Caco-2 (cell line): ENCODE data around the gene ARHGAP31. TPM values are rescaled to one million over a fixed set of nuclear protein-coding genes. Genes with fewer than 3 reads are reported as not detected.
"Not testable (repeated sequence)": the region's sequence is repeated elsewhere in the genome, so short reads cannot be mapped to it uniquely, and the experiment has no call there.

Source experiments
- BruUV-seq: library from RNA; stranded (reverse); fragments of 400-500 nt; replicated peaks from 2 replicates; lab custom pipeline; 2021; lab: Mats Ljungman, UMichigan
- CTCF ChIA-PET: fragments of 300-600 bp; sonication (Branson Sonifier 250); formaldehyde crosslinking; loops from one replicate; lab custom pipeline; 2022; ENCODE audit warnings: antibody characterized with exemption; lab: Charles Lee
- POLR2A ChIA-PET: fragments of 300-600 bp; sonication (Branson Sonifier 250); formaldehyde crosslinking; loops from one replicate; lab custom pipeline; 2022; ENCODE audit warnings: antibody characterized with exemption; lab: Charles Lee
- DNase-seq, 2 experiments: peaks; one replicate each; pipeline versions ENCODE4 v3.0.0 to v3.0.0-alpha.2; 2020 to 2022
- H3K27me3 ChIP-seq: replicated peaks from 2 replicates; pipeline ENCODE4 v1.6.0; 2011; ENCODE audit warnings: low read length; ENCODE audit not compliant: control insufficient read depth, insufficient read depth
- H3K36me3 ChIP-seq: 2 replicates; pipeline ENCODE4 v1.5.1; 2011; ENCODE audit warnings: low read length; ENCODE audit not compliant: control insufficient read depth, insufficient read depth
- H3K4me1 ChIP-seq: fragments of 250-450 bp; sonication (Bioruptor Pico); 2 replicates; pipeline ENCODE4 v1.5.1; 2020; ENCODE audit warnings: mild to moderate bottlenecking
- H3K4me3 ChIP-seq: 2 replicates; pipeline ENCODE4 v1.5.1; 2011; ENCODE audit warnings: low read depth, mild to moderate bottlenecking, control low read depth, low read length
- H3K9me3 ChIP-seq: fragments of 250-450 bp; sonication (Bioruptor Pico); 2 replicates; pipeline ENCODE4 v1.5.1; 2020; ENCODE audit warnings: mild to moderate bottlenecking, moderate library complexity
- H3K27ac Mint-ChIP-seq: one replicate; pipeline ENCODE4 v1.8.0; 2022; ENCODE audit warnings: mixed read lengths; ENCODE audit not compliant: unreplicated experiment
- H3K27me3 Mint-ChIP-seq: one replicate; pipeline ENCODE4 v1.8.0; 2022; ENCODE audit warnings: mixed read lengths; ENCODE audit not compliant: insufficient read depth, unreplicated experiment
- H3K36me3 Mint-ChIP-seq: one replicate; pipeline ENCODE4 v1.8.0; 2022; ENCODE audit warnings: mild to moderate bottlenecking, mixed read lengths; ENCODE audit not compliant: insufficient read depth, unreplicated experiment
- H3K4me1 Mint-ChIP-seq: one replicate; pipeline ENCODE4 v1.8.0; 2022; ENCODE audit warnings: low read depth, mixed read lengths; ENCODE audit not compliant: unreplicated experiment
- H3K4me3 Mint-ChIP-seq: one replicate; pipeline ENCODE4 v1.8.0; 2022; ENCODE audit warnings: mild to moderate bottlenecking, moderate library complexity, mixed read lengths; ENCODE audit not compliant: unreplicated experiment
- H3K9me3 Mint-ChIP-seq: one replicate; pipeline ENCODE4 v1.8.0; 2022; ENCODE audit warnings: mixed read lengths; ENCODE audit not compliant: unreplicated experiment
- intact Hi-C: fragments of 100-400 bp; cut with micrococcal nuclease; formaldehyde crosslinking; loops from one replicate; pipeline ENCODE4 v1.10.0; 2022; ENCODE audit not compliant: unreplicated experiment
- total RNA-seq: library from RNA; stranded (reverse); gene quantifications from 2 replicates; pipeline ENCODE4 v1.2.3, GENCODE V29; 2022
- TF ChIP-seq, protein P1 (sequence below), 2 experiments: fragments of 200-600 bp in 1 of 2; IDR thresholded peaks; 1 replicate in 1 of 2; 2 replicates in 1 of 2; pipeline versions ENCODE4 v1.5.1 to v1.8.0; 2011 to 2022; ENCODE audit warnings: antibody characterized with exemption in 1 of 2, control low read depth in 1 of 2, inconsistent platforms in 1 of 2, low read depth in 1 of 2, low read length in 1 of 2, mild to moderate bottlenecking in 1 of 2, moderate library complexity in 1 of 2; ENCODE audit not compliant: insufficient read depth in 1 of 2, severe bottlenecking in 1 of 2, unreplicated experiment in 1 of 2

The ARHGAP31 gene
- total RNA-seq, 1 experiment from 2014 or later: 0.25 TPM

DNA sequence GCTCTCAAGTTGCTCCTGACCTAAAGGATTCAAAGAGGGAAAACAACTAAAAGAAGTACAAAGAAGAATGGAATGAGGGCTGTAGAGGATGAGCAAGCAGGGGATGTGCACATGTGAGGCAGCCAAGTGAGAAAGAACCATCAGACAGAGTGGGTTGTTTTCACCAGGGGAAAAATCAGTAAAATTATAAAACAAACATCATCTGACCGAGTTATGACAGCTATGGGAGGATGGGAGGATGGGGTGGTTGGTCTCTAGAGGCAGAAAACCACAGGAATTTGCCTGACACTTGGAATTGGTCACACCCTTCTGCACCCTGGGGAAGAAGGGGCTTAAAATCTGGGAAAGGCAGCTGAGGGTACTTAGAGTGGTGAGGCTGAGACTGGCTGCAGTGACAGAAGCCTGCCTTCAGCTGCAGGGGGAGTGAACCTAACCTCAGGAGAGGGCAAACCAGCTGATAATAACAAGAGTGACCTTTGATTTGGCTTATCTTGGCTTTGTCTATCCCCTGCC lies 10.1 kb downstream of the ARHGAP31 start:
- TF ChIP-seq, protein P1, sequence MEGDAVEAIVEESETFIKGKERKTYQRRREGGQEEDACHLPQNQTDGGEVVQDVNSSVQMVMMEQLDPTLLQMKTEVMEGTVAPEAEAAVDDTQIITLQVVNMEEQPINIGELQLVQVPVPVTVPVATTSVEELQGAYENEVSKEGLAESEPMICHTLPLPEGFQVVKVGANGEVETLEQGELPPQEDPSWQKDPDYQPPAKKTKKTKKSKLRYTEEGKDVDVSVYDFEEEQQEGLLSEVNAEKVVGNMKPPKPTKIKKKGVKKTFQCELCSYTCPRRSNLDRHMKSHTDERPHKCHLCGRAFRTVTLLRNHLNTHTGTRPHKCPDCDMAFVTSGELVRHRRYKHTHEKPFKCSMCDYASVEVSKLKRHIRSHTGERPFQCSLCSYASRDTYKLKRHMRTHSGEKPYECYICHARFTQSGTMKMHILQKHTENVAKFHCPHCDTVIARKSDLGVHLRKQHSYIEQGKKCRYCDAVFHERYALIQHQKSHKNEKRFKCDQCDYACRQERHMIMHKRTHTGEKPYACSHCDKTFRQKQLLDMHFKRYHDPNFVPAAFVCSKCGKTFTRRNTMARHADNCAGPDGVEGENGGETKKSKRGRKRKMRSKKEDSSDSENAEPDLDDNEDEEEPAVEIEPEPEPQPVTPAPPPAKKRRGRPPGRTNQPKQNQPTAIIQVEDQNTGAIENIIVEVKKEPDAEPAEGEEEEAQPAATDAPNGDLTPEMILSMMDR (IDR thresholded peaks at IDR 0.05; ENCODE audit: insufficient read depth in 1 of 2, low read depth in 1 of 2, low read length in 1 of 2, severe bottlenecking in 1 of 2, unreplicated experiment in 1 of 2): no peak
- POLR2A ChIA-PET: interaction anchor here (0.5 kb wide), 1 partner anchor 61 kb away, joined by 4 read pairs; no protein-coding TSS in a partner anchor
- Histone ChIP-seq H3K4me3 (no peak overlapping the region), H3K4me1 (peaks cover 8% of the 10 kb centered on the region), H3K27me3 (no peaks in the 10 kb centered on the region), H3K36me3 (no peaks in the 10 kb centered on the region), H3K9me3 (no peaks in the 10 kb centered on the region)
- no peak overlapping the region for H3K4me3 Mint-ChIP-seq
- no peaks in the 10 kb centered on the region for H3K36me3 Mint-ChIP-seq
- CTCF ChIA-PET: interaction anchor here (1.1 kb wide), 1 partner anchor 18 kb away, joined by 3 read pairs; no protein-coding TSS in a partner anchor
- intact Hi-C loops: loop anchor here (2.0 kb wide), 1 partner anchor 19 kb away; no protein-coding TSS in a partner anchor
- peak in 1 of 2 experiments; percentile 38 for DNase-seq
- BruUV-seq: no TSS peak
- peaks cover 9% of the 10 kb centered on the region for H3K9me3 Mint-ChIP-seq
- no peak overlapping the region for H3K27ac Mint-ChIP-seq
- no peaks in the 10 kb centered on the region for H3K27me3 Mint-ChIP-seq
- H3K4me1 Mint-ChIP-seq: peaks cover 9% of the 10 kb centered on the region

DNA sequence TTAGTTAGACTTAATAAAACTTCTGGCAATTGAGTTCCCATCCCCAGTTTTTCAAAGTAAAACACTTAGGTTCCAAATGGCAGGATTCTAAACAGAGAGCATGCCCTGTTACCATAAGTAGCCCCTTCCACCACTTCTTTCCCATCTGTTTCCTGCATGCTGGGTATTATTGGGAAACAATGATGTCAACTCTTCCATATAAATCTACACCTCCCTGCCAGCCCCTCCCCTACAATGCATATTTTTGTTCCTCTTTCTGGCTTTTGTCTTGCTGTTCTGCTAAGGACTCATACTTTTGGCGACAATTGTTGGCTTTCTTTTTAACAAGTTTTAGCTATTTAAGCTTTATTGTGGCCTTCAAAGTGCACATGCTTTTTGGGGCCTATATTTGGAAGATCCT lies 11.1 kb downstream of the ARHGAP31 start:
- H3K9me3 Mint-ChIP-seq: peaks cover 9% of the 10 kb centered on the region
- no peaks in the 10 kb centered on the region for H3K27me3 ChIP-seq
- intact Hi-C loops: loop anchor here (2.0 kb wide), 1 partner anchor 18 kb away; no protein-coding TSS in a partner anchor
- H3K27me3 Mint-ChIP-seq: no peaks in the 10 kb centered on the region
- no peak for DNase-seq
- H3K4me3 ChIP-seq: no peak overlapping the region
- no peaks in the 10 kb centered on the region for H3K36me3 Mint-ChIP-seq
- H3K9me3 ChIP-seq: no peaks in the 10 kb centered on the region
- H3K4me1 ChIP-seq: peaks cover 8% of the 10 kb centered on the region
- ChIA-PET CTCF (no interaction called here), POLR2A (no interaction called here)
- peaks cover 9% of the 10 kb centered on the region for H3K4me1 Mint-ChIP-seq
- no TSS peak for BruUV-seq
- TF ChIP-seq, protein P1 (IDR thresholded peaks at IDR 0.05; ENCODE audit: insufficient read depth in 1 of 2, low read depth in 1 of 2, low read length in 1 of 2, severe bottlenecking in 1 of 2, unreplicated experiment in 1 of 2): no peak
- H3K27ac Mint-ChIP-seq: no peak overlapping the region
- no peak overlapping the region for H3K4me3 Mint-ChIP-seq
- no peaks in the 10 kb centered on the region for H3K36me3 ChIP-seq

DNA sequence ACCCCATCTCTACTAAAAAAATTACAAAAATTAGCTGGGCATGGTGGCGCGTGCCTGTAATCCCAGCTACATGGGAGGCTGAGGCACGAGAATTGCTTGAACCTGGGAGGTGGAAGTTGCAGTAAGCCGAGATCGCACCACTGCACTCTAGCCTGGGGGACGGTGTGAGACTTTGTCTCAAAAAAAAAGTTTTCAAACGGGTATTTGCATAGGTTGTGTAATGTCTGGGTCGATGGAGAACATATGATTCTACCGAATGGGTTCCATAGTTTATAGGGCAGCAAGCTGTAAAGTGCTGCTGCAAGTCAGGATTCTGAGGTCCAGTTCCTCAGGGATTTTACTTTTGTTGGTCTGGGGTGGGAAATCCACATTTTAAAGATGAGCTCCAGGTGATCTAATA lies 12.2 kb downstream of the ARHGAP31 start:
- POLR2A ChIA-PET, H3K4me3 ChIP-seq, intact Hi-C loops, BruUV-seq, CTCF ChIA-PET, H3K36me3 ChIP-seq, H3K27me3 ChIP-seq, H3K27ac Mint-ChIP-seq, H3K9me3 ChIP-seq, H3K4me1 ChIP-seq, H3K36me3 Mint-ChIP-seq, H3K27me3 Mint-ChIP-seq, H3K9me3 Mint-ChIP-seq, H3K4me3 Mint-ChIP-seq, DNase-seq: not testable (repeated sequence)
- peaks cover 11% of the 10 kb centered on the region for H3K4me1 Mint-ChIP-seq
